ENCODE data around the gene GFY. TPM values are rescaled to one million over a fixed set of nuclear protein-coding genes. Genes with fewer than 3 reads are reported as not detected.

The GFY gene
- polyA plus RNA-seq, 1 donor from 2014 or later, result not detected

GRCh38 chr19:49453013-49453756, 28.0 kb downstream of the GFY start, which contains the start of gene ALDH16A1:
Gene ALDH16A1 (plus strand): TSS chr19:49453225. CDS start chr19:49453332, 107 bp downstream.
- no peaks in the 10 kb centered on the region for H3K9me2 ChIP-seq (ENCODE audit: insufficient read depth, low read length)
- no peaks in the 10 kb centered on the region for H3K9me3 ChIP-seq (ENCODE audit: low read length)
- H3K27me3 ChIP-seq (ENCODE audit: insufficient read depth, low read depth, low read length), result no peaks in the 10 kb centered on the region
- H3K27ac ChIP-seq (ENCODE audit: low read length), result peak within 1 kb of the TSS; percentile 99
- H3K4me2 ChIP-seq (ENCODE audit: low read length), result peak within 1 kb of the TSS; percentile 93
- no peaks in the 10 kb centered on the region for H3K36me3 ChIP-seq (ENCODE audit: insufficient read depth, low read length)
- H3F3A ChIP-seq (ENCODE audit: insufficient read depth, low read length, poor library complexity, severe bottlenecking), result peaks cover 5% of the 10 kb centered on the region
- TF ChIP-seq POLR2AphosphoS5 (IDR thresholded peaks at IDR 0.05), result peak; percentile 99
- TF ChIP-seq EP300 (conservative IDR thresholded peaks at IDR 0.05; ENCODE audit: poor library complexity, severe bottlenecking), result peak; percentile 28
- TF ChIP-seq REST (IDR thresholded peaks at IDR 0.05; ENCODE audit: borderline replicate concordance), result peak; percentile 75
- peak; percentile 80 for TF ChIP-seq TAF1 (IDR thresholded peaks at IDR 0.05; ENCODE audit: low read depth)
- TF ChIP-seq SMC3 (conservative IDR thresholded peaks at IDR 0.05; ENCODE audit: poor library complexity), result peak; percentile 37
- no peak for TF ChIP-seq EZH2 (IDR thresholded peaks at IDR 0.05; ENCODE audit: borderline replicate concordance, insufficient read depth, low read length, poor library complexity, severe bottlenecking)
- peak; percentile 87 for TF ChIP-seq MXI1 (conservative IDR thresholded peaks at IDR 0.05; ENCODE audit: poor library complexity, severe bottlenecking)
- TF ChIP-seq CTCF (IDR thresholded peaks at IDR 0.05; ENCODE audit: poor library complexity, severe bottlenecking), result no peak
- no peak for TF ChIP-seq RAD21 (conservative IDR thresholded peaks at IDR 0.05)
- H4K20me1 ChIP-seq (ENCODE audit: insufficient read depth), result no peaks in the 10 kb centered on the region
- peak within 1 kb of the TSS; percentile 91 for H3K9ac ChIP-seq (ENCODE audit: low read length)
- peaks cover 6% of the 10 kb centered on the region for H3K79me2 ChIP-seq (replicated peaks; ENCODE audit: insufficient read depth, low read length)
- H3K4me3 ChIP-seq (ENCODE audit: low read length), result peak within 1 kb of the TSS; percentile 85
- peak within 1 kb of the TSS; percentile 92 for H2AFZ ChIP-seq (ENCODE audit: low read depth, low read length)

- no peaks in the 10 kb centered on the region for H4K20me1 ChIP-seq (ENCODE audit: insufficient read depth)
- peaks cover 5% of the 10 kb centered on the region for H3F3A ChIP-seq (ENCODE audit: insufficient read depth, low read length, poor library complexity, severe bottlenecking)
- TF ChIP-seq SMC3 (conservative IDR thresholded peaks at IDR 0.05; ENCODE audit: poor library complexity), result no peak
- TF ChIP-seq EP300 (conservative IDR thresholded peaks at IDR 0.05; ENCODE audit: poor library complexity, severe bottlenecking), result peak; percentile 4
- TF ChIP-seq CTCF (IDR thresholded peaks at IDR 0.05; ENCODE audit: poor library complexity, severe bottlenecking), result no peak
- H3K27me3 ChIP-seq (ENCODE audit: insufficient read depth, low read depth, low read length), result no peaks in the 10 kb centered on the region
- peak overlapping the region; percentile 91 for H3K9ac ChIP-seq (ENCODE audit: low read length)
- peak overlapping the region; percentile 85 for H3K4me3 ChIP-seq (ENCODE audit: low read length)
- H3K4me2 ChIP-seq (ENCODE audit: low read length), result peak overlapping the region; percentile 93
- peaks cover 6% of the 10 kb centered on the region for H3K79me2 ChIP-seq (replicated peaks; ENCODE audit: insufficient read depth, low read length)
- peak overlapping the region; percentile 92 for H2AFZ ChIP-seq (ENCODE audit: low read depth, low read length)
- peak overlapping the region; percentile 99 for H3K27ac ChIP-seq (ENCODE audit: low read length)
- no peaks in the 10 kb centered on the region for H3K9me2 ChIP-seq (ENCODE audit: insufficient read depth, low read length)
- H3K9me3 ChIP-seq (ENCODE audit: low read length), result no peaks in the 10 kb centered on the region
- no peaks in the 10 kb centered on the region for H3K36me3 ChIP-seq (ENCODE audit: insufficient read depth, low read length)
Measured at GRCh38 chr19:49453757-49454240, 28.6 kb downstream of the GFY start.
